ENCODE results near the gene IL20RA. TPM values are rescaled to one million over a fixed set of nuclear protein-coding genes. Genes with fewer than 3 reads are reported as not detected.

Gene IL20RA
- 0.33 and 0.58 TPM in 2 replicates for total RNA-seq

GRCh38 chr6:137044366-137045221 lies at the start of gene IL20RA:
TSS of gene IL20RA (minus strand) at chr6:137044965. CDS start at chr6:137044728, 237 bp downstream.

Other genes with a start within 250 kb of the IL20RA start
- gene PEX7, start 222.4 kb downstream of the IL20RA start, total RNA-seq, result 12.7 and 18.2 TPM in 2 replicates
- gene SLC35D3, start 122.7 kb downstream of the IL20RA start, total RNA-seq, result not detected in 2 replicates
- not detected in 2 replicates for gene IL22RA2, start 128.7 kb upstream of the IL20RA start, total RNA-seq
- 65.3 and 68.2 TPM in 2 replicates for gene IFNGR1, start 174.4 kb upstream of the IL20RA start, total RNA-seq

All from smooth muscle cell of trachea (primary cell).